IMR-90 (cell line): Measurements from ENCODE around the gene CGRRF1. TPM values are rescaled to one million over a fixed set of nuclear protein-coding genes. Genes with fewer than 3 reads are reported as not detected.
A peak's percentile ranks its signal among the peaks of the same experiment; 100 is the strongest.

ENCODE experiments used
- ATAC-seq: fragments of 200-7000 bp; cut with Tn5 transposase; 2 replicates; pipeline ENCODE4 v1.9.1; 2020; ENCODE audit warnings: low read depth, mild to moderate bottlenecking, moderate library complexity
- Bru-seq: library from RNA; stranded (reverse); fragments of 400-500 nt; gene quantifications from one replicate; lab custom pipeline; 2021; lab: Mats Ljungman, UMichigan
- BruChase-seq, 2 experiments: library from RNA; stranded (reverse); fragments of 400-500 nt; gene quantifications; one replicate each; lab custom pipeline; 2021; lab: Mats Ljungman, UMichigan
- BruUV-seq: library from RNA; stranded (reverse); fragments of 400-500 nt; replicated peaks from 2 replicates; lab custom pipeline; 2021; lab: Mats Ljungman, UMichigan
- CTCF ChIA-PET: fragments of 300-600 bp; formaldehyde crosslinking; extraction: SDS; loops from one replicate; lab custom pipeline; 2021; ENCODE audit warnings: antibody characterized with exemption; lab: Yijun Ruan, JAX
- POLR2A ChIA-PET: fragments of 300-600 bp; sonication (Branson Sonifier 250); formaldehyde crosslinking; loops from one replicate; lab custom pipeline; 2022; ENCODE audit warnings: antibody characterized with exemption; ENCODE audit not compliant: unreplicated experiment; lab: Charles Lee
- DNase-seq: peaks from one replicate; pipeline ENCODE4 v3.0.0; 2013
- H2AFZ ChIP-seq: replicated peaks from 2 replicates; pipeline ENCODE3; 2013; ENCODE audit warnings: low read length, mild to moderate bottlenecking; ENCODE audit not compliant: poor library complexity
- H2AK5ac ChIP-seq: 2 replicates; pipeline ENCODE4 v1.6.1; 2013; ENCODE audit warnings: low read depth, low read length, inconsistent platforms
- H2AK9ac ChIP-seq: replicated peaks from 2 replicates; pipeline ENCODE3; 2013; ENCODE audit warnings: mild to moderate bottlenecking, low read depth, low read length, moderate library complexity; ENCODE audit not compliant: poor library complexity
- H2BK120ac ChIP-seq: 2 replicates; pipeline ENCODE4 v1.6.1; 2013; ENCODE audit warnings: low read depth, low read length, inconsistent platforms
- H2BK15ac ChIP-seq: 3 replicates; pipeline ENCODE4 v1.6.1; 2013; ENCODE audit warnings: low read depth, low read length, inconsistent platforms
- H2BK20ac ChIP-seq: 2 replicates; pipeline ENCODE4 v1.6.1; 2013; ENCODE audit warnings: low read depth, mild to moderate bottlenecking, inconsistent platforms, low read length, moderate library complexity
- H2BK5ac ChIP-seq: 2 replicates; pipeline ENCODE4 v1.6.1; 2013; ENCODE audit warnings: mild to moderate bottlenecking, low read depth, low read length, inconsistent platforms; ENCODE audit not compliant: poor library complexity, severe bottlenecking
- H3K14ac ChIP-seq: replicated peaks from 2 replicates; pipeline ENCODE4 v1.6.1; 2013; ENCODE audit warnings: low read depth, low read length, inconsistent platforms
- H3K18ac ChIP-seq: 2 replicates; pipeline ENCODE4 v1.6.1; 2013; ENCODE audit warnings: low read depth, low read length, control low read depth
- H3K23ac ChIP-seq: 2 replicates; pipeline ENCODE4 v1.6.1; 2013; ENCODE audit warnings: low read depth, low read length, inconsistent platforms
- H3K27ac ChIP-seq: 2 replicates; pipeline ENCODE4 v1.5.1; 2013; ENCODE audit warnings: mild to moderate bottlenecking, control low read depth, low read length; ENCODE audit not compliant: insufficient read depth
- H3K27me3 ChIP-seq: 2 replicates; pipeline ENCODE4 v1.6.1; 2013; ENCODE audit warnings: low read length; ENCODE audit not compliant: control insufficient read depth, insufficient read depth
- H3K36me3 ChIP-seq: 2 replicates; pipeline ENCODE4 v1.6.1; 2013; ENCODE audit warnings: low read length, mixed read lengths; ENCODE audit not compliant: control insufficient read depth, insufficient read depth
- H3K4ac ChIP-seq: 2 replicates; pipeline ENCODE4 v1.6.1; 2013; ENCODE audit warnings: low read depth, low read length, inconsistent platforms
- H3K4me1 ChIP-seq: 2 replicates; pipeline ENCODE4 v1.6.1; 2013; ENCODE audit warnings: low read length, mixed read lengths; ENCODE audit not compliant: control insufficient read depth, insufficient read depth
- H3K4me2 ChIP-seq: 2 replicates; pipeline ENCODE4 v1.6.1; 2013; ENCODE audit warnings: low read depth, mild to moderate bottlenecking, control low read depth, low read length, moderate library complexity
- H3K4me3 ChIP-seq: 2 replicates; pipeline ENCODE4 v1.5.1; 2013; ENCODE audit warnings: low read depth, mild to moderate bottlenecking, control low read depth, low read length, moderate library complexity; ENCODE audit not compliant: insufficient read depth
- H3K56ac ChIP-seq: 2 replicates; pipeline ENCODE4 v1.6.1; 2013; ENCODE audit warnings: low read length, inconsistent platforms; ENCODE audit not compliant: insufficient read depth; ENCODE audit errors: extremely low read depth
- H3K79me1 ChIP-seq, 2 experiments: 2 replicates each; pipeline ENCODE4 v1.6.1; 2013; ENCODE audit warnings: low read length in 2 of 2, inconsistent platforms in 1 of 2, low read depth in 1 of 2
- H3K9ac ChIP-seq: 2 replicates; pipeline ENCODE4 v1.6.1; 2013; ENCODE audit warnings: low read depth, low read length, control low read depth
- H3K9me1 ChIP-seq: 2 replicates; pipeline ENCODE4 v1.6.1; 2013; ENCODE audit warnings: low read length, inconsistent platforms; ENCODE audit not compliant: insufficient read depth
- H3K9me3 ChIP-seq: 2 replicates; pipeline ENCODE4 v1.6.1; 2013; ENCODE audit warnings: low read length; ENCODE audit not compliant: control insufficient read depth, insufficient read depth
- H4K20me1 ChIP-seq: 2 replicates; pipeline ENCODE4 v1.6.1; 2013; ENCODE audit warnings: low read length, inconsistent platforms; ENCODE audit not compliant: insufficient read depth
- H4K5ac ChIP-seq: 2 replicates; pipeline ENCODE4 v1.6.1; 2013; ENCODE audit warnings: mild to moderate bottlenecking, low read depth, low read length, control low read depth
- H4K8ac ChIP-seq, 2 experiments: 2 replicates each; pipeline ENCODE4 v1.6.1; 2013; ENCODE audit warnings: low read depth in 2 of 2, low read length in 2 of 2, control low read depth in 1 of 2, inconsistent platforms in 1 of 2
- H4K91ac ChIP-seq: 2 replicates; pipeline ENCODE4 v1.6.1; 2013; ENCODE audit warnings: low read depth, low read length, inconsistent platforms; ENCODE audit not compliant: insufficient read depth
- MAFK ChIP-seq: IDR thresholded peaks from 2 replicates; pipeline ENCODE4 v1.6.1; 2012; ENCODE audit warnings: low read depth, low read length, improper control_type of control experiment
- POLR2A ChIP-seq: IDR thresholded peaks from 2 replicates; pipeline ENCODE4 v1.6.1; 2012; ENCODE audit warnings: mild to moderate bottlenecking, low read depth, low read length
- RCOR1 ChIP-seq: IDR thresholded peaks from 2 replicates; pipeline ENCODE4 v1.6.1; 2012; ENCODE audit warnings: mild to moderate bottlenecking, low read length, improper control_type of control experiment; ENCODE audit not compliant: insufficient replicate concordance
- SMC3 ChIP-seq: fragments of 150-350 bp; IDR thresholded peaks from 2 replicates; pipeline ENCODE4 v1.6.1; 2016; ENCODE audit warnings: low read depth, mild to moderate bottlenecking, antibody characterized with exemption, low read length, moderate library complexity
- WGBS, 2 experiments: methylation state at CpG; one replicate each; pipeline versions ENCODE4 v1.1.5 to v1.1.7; 2013; ENCODE audit warnings: missing lambda C conversion rate in 2 of 2; ENCODE audit not compliant: insufficient read length in 1 of 2; ENCODE audit errors: extremely low coverage in 2 of 2; 5-methylcytosine and 5-hydroxymethylcytosine counted together
- dilution Hi-C: fragments of 300-500 bp; cut with HindIII; formaldehyde crosslinking; loops from one replicate; pipeline ENCODE4 v1.14.3; 2018; ENCODE audit warnings: low sequenced_read_pairs; ENCODE audit not compliant: unreplicated experiment
- in situ Hi-C: fragments of 300-500 bp; cut with MboI; formaldehyde crosslinking; loops from 3 replicates; pipeline ENCODE4 v1.14.3; 2019; ENCODE audit warnings: low sequenced_read_pairs, inconsistent platforms, mixed read lengths
- intact Hi-C: fragments of 100-400 bp; cut with micrococcal nuclease; formaldehyde crosslinking; loops from 2 replicates; pipeline ENCODE4 v1.10.0; 2022
- long read RNA-seq: library from polyadenylated mRNA; unstranded; transcript quantifications from one replicate; pipeline ENCODE4 v2.0.0, GENCODE V29; 2021; ENCODE audit not compliant: unreplicated experiment
- polyA plus RNA-seq, 3 experiments: library from polyadenylated mRNA; depleted of rRNA; stranded (reverse); fragments of >200 nt; gene quantifications; 2 replicates each; pipeline ENCODE4 v1.2.3, GENCODE V29; 2012; ENCODE audit warnings: low replicate concordance in 1 of 3
- total RNA-seq: library from RNA; depleted of rRNA; stranded (reverse); fragments of >200 nt; gene quantifications from 2 replicates; pipeline ENCODE4 v1.2.3, GENCODE V29; 2012; rRNA removed
- TF ChIP-seq, protein P1 (sequence below): conservative IDR thresholded peaks from 2 replicates; pipeline ENCODE4 v1.5.1; 2012; ENCODE audit warnings: mild to moderate bottlenecking, low read depth, low read length, improper control_type of control experiment

CGRRF1 gene, protein sequence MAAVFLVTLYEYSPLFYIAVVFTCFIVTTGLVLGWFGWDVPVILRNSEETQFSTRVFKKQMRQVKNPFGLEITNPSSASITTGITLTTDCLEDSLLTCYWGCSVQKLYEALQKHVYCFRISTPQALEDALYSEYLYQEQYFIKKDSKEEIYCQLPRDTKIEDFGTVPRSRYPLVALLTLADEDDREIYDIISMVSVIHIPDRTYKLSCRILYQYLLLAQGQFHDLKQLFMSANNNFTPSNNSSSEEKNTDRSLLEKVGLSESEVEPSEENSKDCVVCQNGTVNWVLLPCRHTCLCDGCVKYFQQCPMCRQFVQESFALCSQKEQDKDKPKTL
- total RNA-seq = 13.8 and 15.3 TPM in 2 replicates
- polyA plus RNA-seq (2012; rRNA removed) = 5.1 and 6.0 TPM in 2 replicates
- polyA plus RNA-seq (2012; cell fraction: cytosol; rRNA removed) = 1.1 and 2.3 TPM in 2 replicates
- 0.85 and 9.4 TPM in 2 replicates for polyA plus RNA-seq (2012; cell fraction: nucleus; rRNA removed; ENCODE audit: low replicate concordance)
- Bru-seq, nascent RNA = percentile 63 among the genes with signal in this experiment
- BruChase-seq, experiment 1, labeled RNA remaining after a 6-hour chase = percentile 53 among the genes with signal in this experiment
- BruChase-seq, experiment 2, labeled RNA remaining after a 2-hour chase = percentile 52 among the genes with signal in this experiment
- long read RNA-seq, transcript CGRRF1-201 (6 exons, 2,057 nt) = major isoform, 13 of 20 reads
- long read RNA-seq, partial matches to known transcripts = 0 of 20 reads
- long read RNA-seq, other reads (novel, unspliced or antisense) = 6 of 20 reads

DNA sequence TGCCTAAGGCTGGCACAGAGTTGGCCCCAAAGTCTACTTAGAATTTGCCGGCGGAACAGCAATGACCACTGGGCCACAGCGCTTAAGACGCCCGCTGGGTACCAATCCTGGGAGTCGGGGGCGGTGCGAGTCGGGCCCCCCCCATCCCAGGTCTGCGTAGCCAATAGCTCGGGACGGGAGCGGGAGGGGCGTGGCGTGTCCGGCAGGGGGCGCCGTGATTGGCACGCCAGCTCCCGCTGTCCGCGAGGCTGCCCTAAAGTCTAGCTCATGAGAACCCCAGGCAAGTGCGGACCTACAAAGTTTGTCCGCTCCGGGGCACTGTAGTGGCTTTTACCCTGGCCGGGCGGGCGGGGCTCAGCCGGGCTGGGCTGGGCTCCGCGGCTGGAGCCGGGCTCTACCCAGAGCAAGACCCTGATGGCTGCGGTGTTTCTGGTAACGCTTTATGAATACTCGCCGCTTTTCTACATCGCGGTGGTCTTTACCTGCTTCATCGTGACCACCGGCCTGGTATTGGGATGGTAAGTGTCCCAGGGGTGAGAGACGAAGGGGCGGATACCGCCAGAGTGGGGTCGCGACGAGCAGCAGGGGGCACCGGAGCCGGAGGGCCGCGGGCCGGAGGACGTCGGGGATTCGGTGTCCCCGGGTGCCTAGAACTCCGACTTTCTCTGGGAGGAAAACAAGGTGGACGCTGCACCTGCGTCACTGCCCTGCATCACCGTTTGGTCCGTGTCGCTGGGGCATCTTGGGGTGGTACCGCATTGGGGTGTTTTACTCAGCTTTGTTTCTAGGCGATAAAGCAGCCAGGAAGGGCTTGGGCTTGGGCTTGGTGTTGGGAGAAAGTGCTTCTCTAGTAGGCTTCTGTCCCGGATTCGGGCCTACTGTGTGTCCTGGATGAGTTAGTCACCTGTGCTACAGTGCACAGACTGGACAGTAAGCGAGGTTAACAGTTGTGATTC is at the start of gene CGRRF1:
TSS of gene CGRRF1 (plus strand) at position 361 of the 956 bp plus-strand sequence. CDS start at position 415, 54 bp downstream.
- peak within 1 kb of the TSS; percentile 71 to 96 for H4K8ac ChIP-seq
- H4K91ac ChIP-seq = peak within 1 kb of the TSS; percentile 72
- in situ Hi-C loops = no loop called here
- H2AK9ac ChIP-seq = peak within 1 kb of the TSS; percentile 75
- intact Hi-C loops = loop anchor here (5.0 kb wide), 1 partner anchor 297 kb away; no protein-coding TSS in a partner anchor
- H2BK5ac ChIP-seq = peak within 1 kb of the TSS; percentile 63
- H3K79me1 ChIP-seq = peaks cover 27 to 46% of the 10 kb centered on the region in 2 experiments
- 0 out of 2 replicates have a peak, but pooled peaks cover 3% of the 10 kb centered on the region for H3K9me1 ChIP-seq
- H4K5ac ChIP-seq = peak within 1 kb of the TSS; percentile 65
- no TSS peak for BruUV-seq
- no peaks in the 10 kb centered on the region for H3K36me3 ChIP-seq
- no peaks in the 10 kb centered on the region for H3K9me3 ChIP-seq
- H3K9ac ChIP-seq = peak within 1 kb of the TSS; percentile 96
- ChIA-PET POLR2A (interaction anchor here (0.9 kb wide), 1 partner anchor 22 kb away, joined by 3 read pairs; no protein-coding TSS in a partner anchor), CTCF (interaction anchor here (0.6 to 1.2 kb wide), 5 partner anchors 16 to 1661 kb away, joined by 3 read pairs; no protein-coding TSS in a partner anchor)
- 0% methylated on average over 44 of the region's 66 CpGs; no CpG with 5 or more reads in 1 of the 2 experiments for WGBS, 2 experiments
- H3K14ac ChIP-seq = peak within 1 kb of the TSS; percentile 99
- DNase-seq (peak; percentile 98), ATAC-seq (peak; percentile 99)
- H3K4me2 ChIP-seq = peak within 1 kb of the TSS; percentile 89
- peak within 1 kb of the TSS; percentile 60 for H3K56ac ChIP-seq
- peak within 1 kb of the TSS; percentile 95 for H3K4ac ChIP-seq
- H2BK15ac ChIP-seq = peak within 1 kb of the TSS; percentile 7; the same call in 1 of the 3 replicates
- peak within 1 kb of the TSS; percentile 96 for H3K23ac ChIP-seq
- H3K4me1 ChIP-seq = peaks cover 2% of the 10 kb centered on the region; the same call in 1 of the 2 replicates
- H3K4me3 ChIP-seq = peak within 1 kb of the TSS; percentile 84
- H3K27me3 ChIP-seq = peaks cover 3% of the 10 kb centered on the region; the same call in 1 of the 2 replicates
- peak within 1 kb of the TSS; percentile 90 for H3K27ac ChIP-seq
- peak within 1 kb of the TSS; percentile 98 for H2AFZ ChIP-seq
- peak within 1 kb of the TSS; percentile 75 for H3K18ac ChIP-seq
- TF ChIP-seq MAFK = no peak
- peak; percentile 71 for TF ChIP-seq RCOR1
- TF ChIP-seq SMC3 = peak; percentile 31
- peak; percentile 65; the same call in 1 of the 2 replicates for TF ChIP-seq POLR2A
- TF ChIP-seq, protein P1, sequence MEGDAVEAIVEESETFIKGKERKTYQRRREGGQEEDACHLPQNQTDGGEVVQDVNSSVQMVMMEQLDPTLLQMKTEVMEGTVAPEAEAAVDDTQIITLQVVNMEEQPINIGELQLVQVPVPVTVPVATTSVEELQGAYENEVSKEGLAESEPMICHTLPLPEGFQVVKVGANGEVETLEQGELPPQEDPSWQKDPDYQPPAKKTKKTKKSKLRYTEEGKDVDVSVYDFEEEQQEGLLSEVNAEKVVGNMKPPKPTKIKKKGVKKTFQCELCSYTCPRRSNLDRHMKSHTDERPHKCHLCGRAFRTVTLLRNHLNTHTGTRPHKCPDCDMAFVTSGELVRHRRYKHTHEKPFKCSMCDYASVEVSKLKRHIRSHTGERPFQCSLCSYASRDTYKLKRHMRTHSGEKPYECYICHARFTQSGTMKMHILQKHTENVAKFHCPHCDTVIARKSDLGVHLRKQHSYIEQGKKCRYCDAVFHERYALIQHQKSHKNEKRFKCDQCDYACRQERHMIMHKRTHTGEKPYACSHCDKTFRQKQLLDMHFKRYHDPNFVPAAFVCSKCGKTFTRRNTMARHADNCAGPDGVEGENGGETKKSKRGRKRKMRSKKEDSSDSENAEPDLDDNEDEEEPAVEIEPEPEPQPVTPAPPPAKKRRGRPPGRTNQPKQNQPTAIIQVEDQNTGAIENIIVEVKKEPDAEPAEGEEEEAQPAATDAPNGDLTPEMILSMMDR = peak; percentile 48
- H2BK20ac ChIP-seq = peak within 1 kb of the TSS; percentile 28; the same call in 1 of the 2 replicates
- no peaks in the 10 kb centered on the region for H4K20me1 ChIP-seq
- peak within 1 kb of the TSS; percentile 79 for H2BK120ac ChIP-seq
- dilution Hi-C loops = no loop called here
- peak within 1 kb of the TSS; percentile 71 for H2AK5ac ChIP-seq
